Muscle layer of colon (tissue), 2 donors: ENCODE results near the gene PI4K2B.
"Not testable (repeated sequence)": the region's sequence is repeated elsewhere in the genome, so short reads cannot be mapped to it uniquely, and the experiment has no call there.

Experiments
- H3K27ac ChIP-seq: one replicate; pipeline ENCODE4 v1.7.0; 2013; ENCODE audit warnings: low read depth, mild to moderate bottlenecking, low read length, moderate library complexity
- H3K27me3 ChIP-seq, 2 donors: one replicate each; pipeline ENCODE4 v1.7.0; 2013; ENCODE audit warnings: low read length in 2 of 2, mild to moderate bottlenecking in 2 of 2; ENCODE audit not compliant: insufficient read depth in 2 of 2, control insufficient read depth in 1 of 2
- H3K36me3 ChIP-seq: one replicate; pipeline ENCODE4 v1.7.0; 2013; ENCODE audit warnings: mild to moderate bottlenecking, low read length; ENCODE audit not compliant: insufficient read depth
- H3K4me1 ChIP-seq: one replicate; pipeline ENCODE4 v1.7.0; 2013; ENCODE audit warnings: mild to moderate bottlenecking, low read length; ENCODE audit not compliant: insufficient read depth
- H3K4me3 ChIP-seq, 2 donors: one replicate each; pipeline ENCODE4 v1.7.0; 2013; ENCODE audit warnings: low read length in 2 of 2, low read depth in 1 of 2, mild to moderate bottlenecking in 1 of 2, moderate library complexity in 1 of 2
- H3K9ac ChIP-seq: one replicate; pipeline ENCODE4 v1.7.0; 2013; ENCODE audit warnings: low read length
- H3K9me3 ChIP-seq: one replicate; pipeline ENCODE4 v1.7.0; 2013; ENCODE audit warnings: mild to moderate bottlenecking, low read length
- donor health status: abdominal sarcoma.
- donor health status: Adenocarcinoma of cecum.

The PI4K2B gene

DNA sequence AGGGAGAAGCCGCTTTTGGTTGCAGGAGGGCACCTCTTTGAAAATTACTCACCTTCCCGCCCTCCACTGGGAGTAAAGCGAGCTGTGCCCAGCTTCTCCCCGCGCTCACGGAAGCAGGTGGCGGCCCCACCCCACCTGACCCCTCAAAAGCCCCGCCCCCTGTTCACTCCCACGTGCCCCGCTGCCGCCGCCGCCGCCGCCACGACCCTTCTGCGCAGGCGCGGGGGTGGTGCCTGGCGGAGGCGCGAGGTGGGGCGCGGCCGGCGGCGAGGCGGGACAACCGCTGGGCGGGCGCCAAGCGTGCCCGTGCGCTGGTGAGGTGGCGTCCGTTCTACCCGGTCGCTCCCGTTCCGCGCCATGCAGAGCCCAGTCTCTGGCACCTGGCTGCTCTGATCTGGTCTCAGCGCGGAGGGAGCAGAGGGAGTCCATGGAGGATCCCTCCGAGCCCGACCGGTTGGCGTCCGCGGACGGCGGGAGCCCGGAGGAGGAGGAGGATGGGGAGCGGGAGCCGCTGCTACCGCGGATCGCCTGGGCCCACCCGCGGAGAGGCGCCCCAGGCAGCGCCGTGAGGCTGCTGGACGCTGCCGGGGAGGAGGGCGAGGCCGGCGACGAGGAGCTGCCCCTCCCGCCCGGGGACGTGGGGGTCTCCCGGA, at the start of gene PI4K2B:
PI4K2B (plus strand) TSS at position 297 of the 653 bp plus-strand sequence; CDS start at position 428, 131 bp downstream.
- no peaks in the 10 kb centered on the region for H3K36me3 ChIP-seq
- peaks cover 8% of the 10 kb centered on the region for H3K4me1 ChIP-seq
- H3K27me3 ChIP-seq: no peaks in the 10 kb centered on the region
- peaks cover 6% of the 10 kb centered on the region for H3K9me3 ChIP-seq
- peak within 1 kb of the TSS; percentile 88 to 91 for H3K4me3 ChIP-seq
- H3K9ac ChIP-seq: peak within 1 kb of the TSS; percentile 40
- peak within 1 kb of the TSS; percentile 87 for H3K27ac ChIP-seq

DNA sequence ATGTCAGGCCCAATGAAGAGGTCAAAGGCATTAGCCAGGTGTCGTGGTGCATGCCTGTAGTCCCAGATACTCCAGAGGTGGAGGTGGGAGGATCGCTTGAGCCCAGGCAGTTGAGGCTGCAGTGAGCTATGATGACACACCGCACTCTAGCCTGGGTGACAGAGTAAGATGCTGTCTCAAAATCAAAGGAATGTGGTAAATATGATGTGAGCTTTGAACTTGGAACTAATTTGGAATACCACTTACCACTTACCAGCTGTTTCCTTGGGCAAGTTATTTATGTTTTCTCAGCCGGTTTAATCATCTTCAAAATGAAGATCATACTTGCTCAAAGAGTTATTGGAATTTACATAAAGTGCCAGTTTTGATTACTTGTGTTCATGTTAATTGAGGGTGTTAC, 49.8 kb upstream of the PI4K2B start:
- Histone ChIP-seq H3K9me3 (no peaks in the 10 kb centered on the region), H3K9ac (no peak overlapping the region), H3K27me3 (no peaks in the 10 kb centered on the region), H3K4me3 (no peak overlapping the region), H3K36me3 (no peaks in the 10 kb centered on the region), H3K27ac (no peak overlapping the region), H3K4me1 (no peaks in the 10 kb centered on the region)

DNA sequence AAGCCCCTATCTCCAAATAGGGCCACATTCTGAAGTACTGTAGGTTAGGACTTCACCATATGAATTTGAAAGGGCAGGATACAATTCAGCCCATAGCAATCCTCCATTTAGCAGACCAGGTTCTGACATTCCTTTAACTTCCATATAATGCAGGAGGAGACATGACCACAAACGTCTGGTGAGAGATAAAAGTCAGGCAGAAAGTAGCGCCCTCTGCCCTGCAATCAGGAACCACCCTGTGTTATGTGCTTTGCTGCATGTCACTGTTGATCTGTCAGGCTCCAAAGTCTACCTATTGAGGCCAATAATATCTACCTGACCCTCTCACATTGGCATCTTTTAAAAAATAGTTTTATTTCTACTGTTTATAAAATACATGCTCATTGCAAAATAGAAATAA, 43.4 kb upstream of the PI4K2B start:
- Histone ChIP-seq H3K36me3 (no peaks in the 10 kb centered on the region), H3K4me3 (no peak overlapping the region), H3K9ac (no peak overlapping the region), H3K27ac (no peak overlapping the region), H3K27me3 (no peaks in the 10 kb centered on the region), H3K9me3 (no peaks in the 10 kb centered on the region), H3K4me1 (no peaks in the 10 kb centered on the region)

DNA sequence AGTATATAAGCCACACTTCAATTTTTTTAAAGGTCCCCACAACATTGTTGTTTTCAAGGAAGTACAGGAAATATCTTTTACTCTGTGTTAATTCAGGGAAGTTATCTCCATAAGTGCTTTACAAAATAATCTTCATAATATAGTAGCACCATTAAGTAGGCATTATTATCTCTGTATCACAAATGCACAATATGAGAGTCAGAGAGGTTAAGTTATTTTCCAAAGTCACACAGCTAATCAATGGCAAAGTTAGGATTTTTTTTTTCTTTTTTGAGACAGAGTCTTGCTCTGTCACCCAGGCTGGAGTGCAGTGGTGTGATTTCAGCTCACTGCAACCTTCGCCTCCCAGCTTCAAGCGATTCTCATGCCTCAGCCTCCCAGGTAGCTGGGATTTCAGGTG, 35.1 kb upstream of the PI4K2B start:
- Histone ChIP-seq H3K9ac (no peak overlapping the region), H3K9me3 (no peaks in the 10 kb centered on the region), H3K4me3 (no peak overlapping the region), H3K27me3 (no peaks in the 10 kb centered on the region), H3K4me1 (no peaks in the 10 kb centered on the region), H3K27ac (no peak overlapping the region), H3K36me3 (no peaks in the 10 kb centered on the region)

DNA sequence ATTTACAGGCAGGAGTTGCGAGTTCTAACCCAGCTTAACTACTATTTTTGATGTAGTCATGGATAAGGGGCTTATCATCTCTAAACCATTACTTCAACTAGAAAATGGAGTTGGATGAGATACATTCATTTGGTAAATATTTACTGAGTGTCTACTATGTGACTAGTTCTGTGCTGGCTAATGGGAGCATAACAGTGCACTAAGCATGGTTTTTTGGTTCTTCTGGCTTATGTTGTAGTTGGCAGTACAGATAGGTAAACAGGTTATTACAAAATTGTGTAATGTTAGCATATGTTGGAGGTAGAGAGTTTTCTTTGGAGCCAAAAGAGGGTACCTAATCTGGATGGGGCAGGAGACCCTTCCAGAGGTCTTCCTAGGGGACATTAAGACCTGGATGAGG, 25.8 kb upstream of the PI4K2B start:
- Histone ChIP-seq H3K9ac (no peak overlapping the region), H3K4me1 (no peaks in the 10 kb centered on the region), H3K27ac (no peak overlapping the region), H3K27me3 (no peaks in the 10 kb centered on the region), H3K36me3 (no peaks in the 10 kb centered on the region), H3K9me3 (peaks cover 10% of the 10 kb centered on the region), H3K4me3 (no peak overlapping the region)

DNA sequence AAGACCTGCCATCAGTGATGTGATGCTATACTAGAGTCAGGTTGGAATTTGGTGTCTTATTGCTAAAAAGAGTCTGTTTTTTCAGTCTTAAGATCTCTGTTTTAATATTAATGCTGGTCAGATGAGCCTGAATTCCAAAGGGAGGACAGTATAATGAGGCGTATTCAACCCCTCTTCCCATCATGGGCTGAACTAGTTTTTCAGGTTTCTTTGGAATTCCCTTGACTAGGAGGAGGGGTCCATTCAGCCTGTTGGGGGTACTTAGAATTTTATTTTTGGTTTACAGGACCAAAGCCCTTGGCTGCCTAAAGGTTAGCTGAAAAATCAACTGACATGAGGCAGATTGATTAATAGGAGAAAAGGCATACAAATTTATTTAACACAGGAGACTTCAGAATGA, 24.1 kb upstream of the PI4K2B start:
- H3K4me1 ChIP-seq: no peaks in the 10 kb centered on the region
- H3K4me3 ChIP-seq: no peak overlapping the region
- no peaks in the 10 kb centered on the region for H3K27me3 ChIP-seq
- peaks cover 12% of the 10 kb centered on the region for H3K9me3 ChIP-seq
- H3K27ac ChIP-seq: no peak overlapping the region
- H3K9ac ChIP-seq: no peak overlapping the region
- no peaks in the 10 kb centered on the region for H3K36me3 ChIP-seq

DNA sequence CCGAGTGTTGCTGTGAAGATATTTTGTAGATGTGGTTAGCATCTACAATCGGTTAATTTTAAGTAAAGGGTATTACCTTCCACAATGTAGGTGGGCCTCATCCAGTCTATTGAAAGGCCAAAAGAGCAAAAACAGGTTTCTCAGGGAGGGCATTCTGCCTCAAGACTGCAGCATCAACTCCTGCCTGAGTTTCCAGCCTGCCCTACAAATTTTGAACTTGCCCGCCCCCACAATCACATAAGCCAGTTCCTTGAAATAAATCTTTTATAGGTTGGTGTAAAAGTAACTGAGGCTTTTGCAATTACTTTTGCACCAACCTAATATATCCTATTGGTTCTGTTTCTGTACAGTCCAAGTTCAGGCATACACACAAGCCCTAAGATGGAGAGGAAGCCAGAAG, 22.1 kb upstream of the PI4K2B start:
- Histone ChIP-seq H3K27me3 (no peaks in the 10 kb centered on the region), H3K4me3 (no peak overlapping the region), H3K9me3 (peaks cover 12% of the 10 kb centered on the region), H3K27ac (no peak overlapping the region), H3K4me1 (no peaks in the 10 kb centered on the region), H3K36me3 (no peaks in the 10 kb centered on the region), H3K9ac (no peak overlapping the region)

DNA sequence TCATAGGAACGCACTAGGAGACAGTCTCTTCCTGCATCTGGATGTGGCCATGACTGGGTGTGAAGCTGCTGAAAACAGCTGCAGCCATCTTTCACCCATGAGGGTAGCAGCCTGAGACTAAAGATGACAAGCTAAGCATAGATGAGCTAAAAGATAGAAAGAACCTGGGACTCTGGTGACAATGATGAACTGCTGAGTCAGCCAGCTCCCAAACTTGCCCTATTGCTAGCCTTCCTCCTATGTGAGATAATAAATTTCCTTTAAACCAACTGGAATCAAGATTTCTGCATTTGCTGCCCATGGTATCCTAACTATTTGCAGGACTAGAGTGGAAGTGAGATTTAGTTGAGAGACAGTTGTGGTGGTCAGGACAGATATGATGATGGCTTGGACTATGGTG, 21.0 kb upstream of the PI4K2B start:
- peaks cover 12% of the 10 kb centered on the region for H3K9me3 ChIP-seq
- no peak overlapping the region for H3K9ac ChIP-seq
- no peaks in the 10 kb centered on the region for H3K4me1 ChIP-seq
- no peak overlapping the region for H3K4me3 ChIP-seq
- H3K27me3 ChIP-seq: no peaks in the 10 kb centered on the region
- no peak overlapping the region for H3K27ac ChIP-seq
- H3K36me3 ChIP-seq: no peaks in the 10 kb centered on the region

DNA sequence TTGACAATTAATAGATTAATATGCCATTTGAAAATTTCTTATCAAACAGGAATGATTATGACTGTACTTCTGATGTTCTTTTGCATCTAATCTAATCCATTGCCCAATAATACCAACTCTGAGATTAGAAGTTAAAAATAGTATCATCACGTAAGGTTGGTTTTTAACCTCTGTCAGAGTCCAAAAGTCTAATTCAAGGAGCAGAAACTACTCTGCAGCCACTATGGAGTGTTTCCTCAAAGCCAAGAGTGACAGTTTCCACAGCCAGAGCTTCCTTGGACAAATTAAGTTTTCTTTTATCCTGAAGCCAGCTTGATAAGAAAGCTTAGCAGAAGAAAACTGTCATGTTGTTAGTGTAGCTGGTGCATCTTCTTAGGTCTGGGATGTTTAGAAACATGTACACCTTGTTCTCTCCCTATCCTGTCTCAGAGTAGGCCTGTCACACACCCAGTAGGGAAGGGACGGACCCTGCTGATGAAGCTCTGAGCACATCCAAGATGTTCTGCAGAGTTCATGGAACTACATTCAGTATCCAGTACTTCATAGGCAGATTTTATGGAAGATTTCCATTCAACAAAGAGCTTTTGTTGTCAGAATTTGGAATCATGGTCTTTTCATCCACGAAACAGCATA, 20.4 kb upstream of the PI4K2B start:
- H3K4me1 ChIP-seq: no peaks in the 10 kb centered on the region
- H3K9ac ChIP-seq: no peak overlapping the region
- no peak overlapping the region for H3K4me3 ChIP-seq
- H3K27me3 ChIP-seq: no peaks in the 10 kb centered on the region
- H3K36me3 ChIP-seq: no peaks in the 10 kb centered on the region
- peaks cover 12% of the 10 kb centered on the region for H3K9me3 ChIP-seq
- no peak overlapping the region for H3K27ac ChIP-seq

DNA sequence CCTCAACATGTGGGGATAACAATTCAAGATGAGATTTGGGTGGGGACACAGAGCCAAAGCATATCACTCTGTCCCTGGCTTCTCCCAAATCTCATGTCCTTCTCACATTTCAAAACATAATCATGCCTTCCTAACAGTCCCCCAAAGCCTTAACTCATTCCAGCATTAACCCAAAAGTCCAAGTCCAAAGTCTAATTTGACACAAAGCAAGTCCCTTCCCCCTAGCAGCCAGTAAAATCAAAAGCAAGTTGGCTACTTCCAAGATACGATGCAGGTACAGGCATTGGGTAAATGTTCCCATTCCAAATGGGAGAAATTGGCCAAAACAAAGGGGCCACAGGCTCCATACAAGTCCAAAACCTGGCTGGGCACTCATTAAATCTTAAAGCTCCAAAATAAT, 19.1 kb upstream of the PI4K2B start:
- H3K4me1 ChIP-seq, H3K4me3 ChIP-seq, H3K27me3 ChIP-seq, H3K9ac ChIP-seq, H3K36me3 ChIP-seq, H3K27ac ChIP-seq: not testable (repeated sequence)
- peaks cover 12% of the 10 kb centered on the region for H3K9me3 ChIP-seq

DNA sequence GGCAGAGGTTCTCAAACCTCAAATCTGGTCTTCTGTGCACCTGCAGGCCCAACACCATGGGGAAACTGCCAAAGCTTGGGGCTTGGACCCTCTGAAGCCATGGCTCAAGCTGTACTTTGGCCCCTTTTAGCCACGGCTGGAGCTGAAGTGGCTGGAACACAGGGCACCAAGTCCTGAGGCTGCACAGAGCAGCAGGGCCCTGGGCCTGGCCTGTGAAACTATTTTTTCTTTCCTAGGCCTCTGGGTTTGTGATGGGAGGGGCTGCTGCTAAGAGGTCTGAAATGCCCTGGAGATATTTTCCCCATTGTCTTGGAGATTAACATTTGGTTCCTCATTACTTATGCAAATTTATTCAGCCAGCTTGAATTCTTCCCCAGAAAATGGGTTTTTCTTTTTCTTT, 18.3 kb upstream of the PI4K2B start:
- Histone ChIP-seq H3K9ac (no peak overlapping the region), H3K27ac (no peak overlapping the region), H3K9me3 (peaks cover 12% of the 10 kb centered on the region), H3K36me3 (no peaks in the 10 kb centered on the region), H3K4me3 (no peak overlapping the region), H3K27me3 (no peaks in the 10 kb centered on the region), H3K4me1 (no peaks in the 10 kb centered on the region)

DNA sequence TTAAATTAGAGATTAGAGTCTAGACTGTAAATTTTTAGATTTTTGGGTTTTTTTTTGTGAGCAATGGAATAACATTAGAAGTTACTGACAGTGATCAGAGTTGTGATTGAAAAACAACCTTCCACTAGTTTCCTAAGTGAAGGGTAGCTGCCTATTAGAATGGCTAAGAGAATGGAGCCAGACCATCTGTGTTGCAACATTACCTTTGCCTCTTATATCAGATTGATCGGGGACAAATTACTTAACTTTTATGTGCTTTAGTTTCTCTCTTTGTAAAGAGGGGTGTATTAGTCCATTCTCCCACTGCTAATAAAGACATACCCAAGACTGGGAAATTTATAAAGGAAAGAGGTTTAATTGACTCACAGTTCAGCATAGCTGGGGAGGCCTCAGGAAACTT, 12.5 kb upstream of the PI4K2B start:
- H3K27ac ChIP-seq: no peak overlapping the region
- peaks cover 8% of the 10 kb centered on the region for H3K9me3 ChIP-seq
- H3K4me3 ChIP-seq: no peak overlapping the region
- H3K9ac ChIP-seq: no peak overlapping the region
- no peaks in the 10 kb centered on the region for H3K36me3 ChIP-seq
- no peaks in the 10 kb centered on the region for H3K27me3 ChIP-seq
- H3K4me1 ChIP-seq: no peaks in the 10 kb centered on the region
